ENCODE results near the gene ZBTB20. TPM values are rescaled to one million over a fixed set of nuclear protein-coding genes. Genes with fewer than 3 reads are reported as not detected.

ZBTB20 gene
- total RNA-seq, 1 donor from 2014 or later, result 27.5 TPM

GRCh38 chr3:114427285-114428043 is 719.6 kb downstream of the ZBTB20 start:
- peaks cover under 1% of the 10 kb centered on the region for H3K4me1 Mint-ChIP-seq (ENCODE audit: low read depth, unreplicated experiment)
- no peak for TF ChIP-seq CTCF (IDR thresholded peaks at IDR 0.05; ENCODE audit: partially characterized antibody, unreplicated experiment)
- peaks cover 2% of the 10 kb centered on the region for H3K27me3 Mint-ChIP-seq (ENCODE audit: unreplicated experiment)
- no peak for DNase-seq
- H3K9me3 Mint-ChIP-seq (ENCODE audit: unreplicated experiment), result no peaks in the 10 kb centered on the region
- no peaks in the 10 kb centered on the region for H3K36me3 Mint-ChIP-seq (ENCODE audit: unreplicated experiment)
- H3K4me3 Mint-ChIP-seq (ENCODE audit: unreplicated experiment), result no peak overlapping the region
- H3K27ac Mint-ChIP-seq (ENCODE audit: unreplicated experiment), result no peak overlapping the region

GRCh38 chr3:114424337-114424736 is 722.8 kb downstream of the ZBTB20 start:
- peaks cover 19% of the 10 kb centered on the region for H3K4me1 Mint-ChIP-seq (ENCODE audit: low read depth, unreplicated experiment)
- no peak for TF ChIP-seq CTCF (IDR thresholded peaks at IDR 0.05; ENCODE audit: partially characterized antibody, unreplicated experiment)
- H3K27ac Mint-ChIP-seq (ENCODE audit: unreplicated experiment), result no peak overlapping the region
- H3K27me3 Mint-ChIP-seq (ENCODE audit: unreplicated experiment), result peaks cover 2% of the 10 kb centered on the region
- no peaks in the 10 kb centered on the region for H3K9me3 Mint-ChIP-seq (ENCODE audit: unreplicated experiment)
- H3K4me3 Mint-ChIP-seq (ENCODE audit: unreplicated experiment), result no peak overlapping the region
- no peak for DNase-seq
- H3K36me3 Mint-ChIP-seq (ENCODE audit: unreplicated experiment), result no peaks in the 10 kb centered on the region

GRCh38 chr3:114421204-114421603 is 725.9 kb downstream of the ZBTB20 start:
- Mint-ChIP-seq H3K9me3 (ENCODE audit: unreplicated experiment) (no peaks in the 10 kb centered on the region), H3K4me3 (ENCODE audit: unreplicated experiment) (peak overlapping the region; percentile 25), H3K36me3 (ENCODE audit: unreplicated experiment) (no peaks in the 10 kb centered on the region), H3K27me3 (ENCODE audit: unreplicated experiment) (no peaks in the 10 kb centered on the region), H3K27ac (ENCODE audit: unreplicated experiment) (no peak overlapping the region), H3K4me1 (ENCODE audit: low read depth, unreplicated experiment) (peaks cover 23% of the 10 kb centered on the region)
- no peak for TF ChIP-seq CTCF (IDR thresholded peaks at IDR 0.05; ENCODE audit: partially characterized antibody, unreplicated experiment)
- DNase-seq, result no peak

GRCh38 chr3:114420072-114420471 is 727.0 kb downstream of the ZBTB20 start:
- Mint-ChIP-seq H3K9me3 (ENCODE audit: unreplicated experiment) (no peaks in the 10 kb centered on the region), H3K27me3 (ENCODE audit: unreplicated experiment) (no peaks in the 10 kb centered on the region), H3K4me1 (ENCODE audit: low read depth, unreplicated experiment) (peaks cover 23% of the 10 kb centered on the region), H3K36me3 (ENCODE audit: unreplicated experiment) (no peaks in the 10 kb centered on the region), H3K27ac (ENCODE audit: unreplicated experiment) (no peak overlapping the region), H3K4me3 (ENCODE audit: unreplicated experiment) (no peak overlapping the region)
- no peak for TF ChIP-seq CTCF (IDR thresholded peaks at IDR 0.05; ENCODE audit: partially characterized antibody, unreplicated experiment)
- DNase-seq, result no peak

- peaks cover 23% of the 10 kb centered on the region for H3K4me1 Mint-ChIP-seq (ENCODE audit: low read depth, unreplicated experiment)
- H3K36me3 Mint-ChIP-seq (ENCODE audit: unreplicated experiment), result no peaks in the 10 kb centered on the region
- no peaks in the 10 kb centered on the region for H3K9me3 Mint-ChIP-seq (ENCODE audit: unreplicated experiment)
- H3K27me3 Mint-ChIP-seq (ENCODE audit: unreplicated experiment), result no peaks in the 10 kb centered on the region
- H3K4me3 Mint-ChIP-seq (ENCODE audit: unreplicated experiment), result no peak overlapping the region
- no peak overlapping the region for H3K27ac Mint-ChIP-seq (ENCODE audit: unreplicated experiment)
- DNase-seq, result no peak
- peak; percentile 90 for TF ChIP-seq CTCF (IDR thresholded peaks at IDR 0.05; ENCODE audit: partially characterized antibody, unreplicated experiment)
These were observed 728.2 kb downstream of the ZBTB20 start for GRCh38 chr3:114418724-114419543.
